Spleen (tissue), 11 donors: Measurements from ENCODE around the gene CCNY. TPM values are rescaled to one million over a fixed set of nuclear protein-coding genes. Genes with fewer than 3 reads are reported as not detected.

Experiments used
- DNase-seq: peaks from one replicate; pipeline ENCODE4 v3.0.0-alpha.2; 2020
- H3K27ac ChIP-seq, 8 donors: fragments of 200-600 bp; sonication (generic) in 7 of 8; 1 replicate in 4 of 8; 2 replicates in 4 of 8; pipeline versions ENCODE4 v1.5.0 to v1.8.0; 2016 to 2021; ENCODE audit warnings: inconsistent platforms in 4 of 8, mild to moderate bottlenecking in 4 of 8, moderate library complexity in 1 of 8
- H3K27me3 ChIP-seq, 7 donors: fragments of 200-600 bp; sonication (generic) in 6 of 7; replicated peaks in 1 of 7; 1 replicate in 4 of 7; 2 replicates in 3 of 7; pipeline versions ENCODE4 v1.5.0 to v1.8.0; 2016 to 2021; ENCODE audit warnings: inconsistent platforms in 3 of 7, mild to moderate bottlenecking in 1 of 7
- H3K36me3 ChIP-seq, 6 donors: fragments of 200-600 bp; sonication (generic) in 5 of 6; 1 replicate in 4 of 6; 2 replicates in 2 of 6; pipeline versions ENCODE4 v1.5.0 to v1.8.0; 2016 to 2021; ENCODE audit warnings: inconsistent platforms in 2 of 6
- H3K4me1 ChIP-seq, 6 donors: fragments of 200-600 bp; sonication (generic) in 5 of 6; 1 replicate in 3 of 6; 2 replicates in 3 of 6; pipeline versions ENCODE4 v1.5.0 to v1.8.0; 2016 to 2021; ENCODE audit warnings: inconsistent platforms in 3 of 6
- H3K4me3 ChIP-seq, 8 donors: fragments of 200-600 bp; sonication (generic) in 7 of 8; 1 replicate in 4 of 8; 2 replicates in 4 of 8; pipeline versions ENCODE4 v1.5.0 to v1.8.0; 2016 to 2021; ENCODE audit warnings: inconsistent platforms in 4 of 8, mild to moderate bottlenecking in 4 of 8, moderate library complexity in 2 of 8
- H3K9me3 ChIP-seq, 8 donors: fragments of 200-600 bp; sonication (generic) in 7 of 8; 1 replicate in 4 of 8; 2 replicates in 4 of 8; pipeline versions ENCODE4 v1.5.0 to v1.8.0; 2016 to 2021; ENCODE audit warnings: inconsistent platforms in 4 of 8
- CTCF ChIP-seq, 11 experiments: fragments of 200-600 bp in 7 of 11; fragments of 450-650 bp in 4 of 11; sonication (generic) in 4 of 11; IDR thresholded peaks in 8 of 11; conservative IDR thresholded peaks in 3 of 11; 1 replicate in 7 of 11; 2 replicates in 4 of 11; pipeline versions ENCODE4 v1.4.0 to v1.8.0; 2016 to 2021; ENCODE audit warnings: antibody characterized with exemption in 11 of 11, inconsistent platforms in 4 of 11, mild to moderate bottlenecking in 1 of 11
- POLR2A ChIP-seq, 3 donors: fragments of 450-650 bp; IDR thresholded peaks; one replicate each; pipeline ENCODE4 v1.5.1; 2017; ENCODE audit warnings: antibody characterized with exemption in 3 of 3, mild to moderate bottlenecking in 1 of 3
- POLR2AphosphoS5 ChIP-seq, 3 donors: sonication (generic); formaldehyde crosslinking; IDR thresholded peaks; one replicate each; pipeline ENCODE4 v1.5.1; 2017; ENCODE audit warnings: antibody characterized with exemption in 3 of 3
- WGBS, 5 donors: extraction: QIAGEN DNeasy Blood & Tissue Kit in 3 of 5; methylation state at CpG; one replicate each; pipeline versions ENCODE4 v1.1.5 to v1.1.7; 2013 to 2018; 5-methylcytosine and 5-hydroxymethylcytosine counted together
- intact Hi-C: fragments of 100-400 bp; cut with DNase I; formaldehyde crosslinking; loops from one replicate; pipeline ENCODE4 v1.15.0; 2023; ENCODE audit warnings: low total_unique reads
- polyA plus RNA-seq, 3 donors: library from polyadenylated mRNA; stranded (reverse); fragments of 200-250 nt; gene quantifications; one replicate each; pipeline ENCODE4 v1.2.1, GENCODE V29; 2013
- total RNA-seq, 7 donors: library from RNA; depleted of rRNA in 3 of 7; stranded (reverse); fragments of >200 nt in 3 of 7; fragmentation: NEBNext Ultra II Directional in 4 of 7; extraction: Animal tissue kit (Norgen Biotek cat#: 25700) in 4 of 7; gene quantifications; one replicate each; pipeline versions ENCODE4 v1.1.0 to v1.2.1, GENCODE V29; 2016 to 2021
- donor health status: healthy with polysubstance abuse.
- donor health status: DM: no; HTN: no; CAD: no; lungs with moderate emphysema.
- donor health status: DM: no; HTN: no; CAD: no.
- donor health status: Bipolar disorder and iron deficiency.
- donor health status: healthy.
- donor health status: DM: no; HTN: no; CAD: no.
- donor health status: DM: yes; HTN: yes; CAD: no.

The CCNY gene
- total and polyA plus RNA-seq, 10 donors: 21.1 to 83.1 (median 52.1) TPM

DNA sequence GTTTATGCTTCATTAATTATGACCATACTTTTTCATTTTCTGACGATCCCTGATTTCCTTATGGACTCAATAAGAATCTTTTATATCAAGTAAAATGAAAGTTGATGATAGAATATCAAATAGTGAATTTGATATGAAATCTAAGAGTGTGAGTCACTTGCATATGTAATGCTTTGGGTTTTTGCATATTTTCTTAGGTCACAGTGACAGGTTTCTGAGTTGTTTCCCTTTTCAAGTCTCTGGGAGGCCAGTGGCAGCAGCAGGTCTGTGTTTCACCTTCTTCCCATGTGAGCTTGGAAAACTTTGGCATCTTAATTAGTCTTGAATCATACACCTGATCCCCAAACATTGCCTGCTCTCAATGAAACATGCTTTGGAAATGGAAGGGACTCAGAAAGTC lies 234.1 kb downstream of the CCNY start:
- Histone ChIP-seq H3K27me3 (no peaks in the 10 kb centered on the region), H3K4me3 (no peak overlapping the region), H3K9me3 (no peaks in the 10 kb centered on the region), H3K36me3 (peaks cover 4 to 97% (median 48%) of the 10 kb centered on the region in 6 donors), H3K4me1 (peaks cover 0 to 4% (median 0%) of the 10 kb centered on the region in 6 donors), H3K27ac (no peak overlapping the region)
- TF ChIP-seq POLR2A (IDR thresholded peaks at IDR 0.05): no peak
- no peak for TF ChIP-seq POLR2AphosphoS5 (IDR thresholded peaks at IDR 0.05)
- no peak for TF ChIP-seq CTCF (IDR thresholded peaks at IDR 0.05 in 8 of 11, conservative IDR thresholded peaks at IDR 0.05 in 3 of 11)
- no peak for DNase-seq
- intact Hi-C loops: no loop called here
- 84 to 91% (median 90%) methylated on average over 1 of the region's 1 CpG for WGBS, 5 donors

DNA sequence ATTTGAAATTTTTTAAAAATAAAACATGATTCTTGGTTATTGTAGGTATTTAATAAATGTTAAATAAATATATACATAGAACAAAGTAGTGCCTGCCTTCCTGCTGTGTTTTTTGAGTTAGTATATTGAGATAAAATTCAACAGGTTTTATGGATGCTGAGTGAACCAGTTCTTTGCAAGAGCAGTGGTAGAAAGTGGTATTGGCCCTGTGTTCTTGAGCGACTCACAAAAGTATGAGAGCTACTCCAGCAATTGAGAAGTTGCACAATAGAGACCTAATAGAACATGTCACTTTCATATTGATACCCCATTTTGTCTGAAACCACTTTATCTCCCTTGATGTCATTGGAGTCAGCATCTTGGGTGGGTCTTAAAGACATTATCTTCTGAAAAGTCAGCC lies 236.3 kb downstream of the CCNY start:
- H3K27ac ChIP-seq: no peak overlapping the region
- 95 to 100% (median 97%) methylated on average over 1 of the region's 1 CpG for WGBS, 5 donors
- H3K27me3 ChIP-seq: no peaks in the 10 kb centered on the region
- TF ChIP-seq CTCF (IDR thresholded peaks at IDR 0.05 in 8 of 11, conservative IDR thresholded peaks at IDR 0.05 in 3 of 11) (no peak), POLR2AphosphoS5 (IDR thresholded peaks at IDR 0.05) (no peak), POLR2A (IDR thresholded peaks at IDR 0.05) (no peak)
- H3K4me3 ChIP-seq: no peak overlapping the region
- DNase-seq: no peak
- H3K4me1 ChIP-seq: no peaks in the 10 kb centered on the region
- intact Hi-C loops: no loop called here
- H3K36me3 ChIP-seq: peaks cover 4 to 79% (median 38%) of the 10 kb centered on the region in 6 donors
- H3K9me3 ChIP-seq: no peaks in the 10 kb centered on the region

GRCh38 chr10:35573796-35574195 lies 237.5 kb downstream of the CCNY start:
- peaks cover 3 to 67% (median 29%) of the 10 kb centered on the region in 6 donors for H3K36me3 ChIP-seq
- no peak for DNase-seq
- intact Hi-C loops: no loop called here
- H3K4me3 ChIP-seq: no peak overlapping the region
- H3K4me1 ChIP-seq: no peaks in the 10 kb centered on the region
- no peaks in the 10 kb centered on the region for H3K9me3 ChIP-seq
- H3K27me3 ChIP-seq: no peaks in the 10 kb centered on the region
- TF ChIP-seq CTCF (IDR thresholded peaks at IDR 0.05 in 8 of 11, conservative IDR thresholded peaks at IDR 0.05 in 3 of 11) (no peak), POLR2A (IDR thresholded peaks at IDR 0.05) (no peak), POLR2AphosphoS5 (IDR thresholded peaks at IDR 0.05) (no peak)
- H3K27ac ChIP-seq: no peak overlapping the region
- whole genome bisulfite sequencing, 5 donors: 95 to 100% (median 100%) methylated on average over 1 of the region's 1 CpG

GRCh38 chr10:35574924-35575352 lies 238.6 kb downstream of the CCNY start:
- H3K4me3 ChIP-seq: no peak overlapping the region
- no peaks in the 10 kb centered on the region for H3K9me3 ChIP-seq
- no peaks in the 10 kb centered on the region for H3K27me3 ChIP-seq
- TF ChIP-seq CTCF (IDR thresholded peaks at IDR 0.05 in 8 of 11, conservative IDR thresholded peaks at IDR 0.05 in 3 of 11): no peak
- peak in 1 of 3 donors; percentile 24 for TF ChIP-seq POLR2AphosphoS5 (IDR thresholded peaks at IDR 0.05)
- WGBS, 5 donors: 84 to 90% (median 87%) methylated on average over 6 to 9 of the region's 9 CpGs
- no peak for DNase-seq
- no peaks in the 10 kb centered on the region for H3K4me1 ChIP-seq
- H3K27ac ChIP-seq: no peak overlapping the region
- intact Hi-C loops: no loop called here
- peaks cover 0 to 56% (median 17%) of the 10 kb centered on the region in 6 donors for H3K36me3 ChIP-seq
